IMR-90 (cell line): ENCODE data around the gene PTPN5. TPM values are rescaled to one million over a fixed set of nuclear protein-coding genes. Genes with fewer than 3 reads are reported as not detected.

Experiments used
- ATAC-seq: fragments of 200-7000 bp; cut with Tn5 transposase; 2 replicates; pipeline ENCODE4 v1.9.1; 2020; ENCODE audit warnings: low read depth, mild to moderate bottlenecking, moderate library complexity
- BruUV-seq: library from RNA; stranded (reverse); fragments of 400-500 nt; replicated peaks from 2 replicates; lab custom pipeline; 2021; lab: Mats Ljungman, UMichigan
- CTCF ChIA-PET: fragments of 300-600 bp; formaldehyde crosslinking; extraction: SDS; loops from one replicate; lab custom pipeline; 2021; ENCODE audit warnings: antibody characterized with exemption; lab: Yijun Ruan, JAX
- POLR2A ChIA-PET: fragments of 300-600 bp; sonication (Branson Sonifier 250); formaldehyde crosslinking; loops from one replicate; lab custom pipeline; 2022; ENCODE audit warnings: antibody characterized with exemption; ENCODE audit not compliant: unreplicated experiment; lab: Charles Lee
- DNase-seq: peaks from one replicate; pipeline ENCODE4 v3.0.0; 2013
- H2AFZ ChIP-seq: replicated peaks from 2 replicates; pipeline ENCODE3; 2013; ENCODE audit warnings: low read length, mild to moderate bottlenecking; ENCODE audit not compliant: poor library complexity
- H2AK5ac ChIP-seq: 2 replicates; pipeline ENCODE4 v1.6.1; 2013; ENCODE audit warnings: low read depth, low read length, inconsistent platforms
- H2AK9ac ChIP-seq: replicated peaks from 2 replicates; pipeline ENCODE3; 2013; ENCODE audit warnings: mild to moderate bottlenecking, low read depth, low read length, moderate library complexity; ENCODE audit not compliant: poor library complexity
- H2BK120ac ChIP-seq: 2 replicates; pipeline ENCODE4 v1.6.1; 2013; ENCODE audit warnings: low read depth, low read length, inconsistent platforms
- H2BK15ac ChIP-seq: 3 replicates; pipeline ENCODE4 v1.6.1; 2013; ENCODE audit warnings: low read depth, low read length, inconsistent platforms
- H2BK20ac ChIP-seq: 2 replicates; pipeline ENCODE4 v1.6.1; 2013; ENCODE audit warnings: low read depth, mild to moderate bottlenecking, inconsistent platforms, low read length, moderate library complexity
- H2BK5ac ChIP-seq: 2 replicates; pipeline ENCODE4 v1.6.1; 2013; ENCODE audit warnings: mild to moderate bottlenecking, low read depth, low read length, inconsistent platforms; ENCODE audit not compliant: poor library complexity, severe bottlenecking
- H3K14ac ChIP-seq: replicated peaks from 2 replicates; pipeline ENCODE4 v1.6.1; 2013; ENCODE audit warnings: low read depth, low read length, inconsistent platforms
- H3K18ac ChIP-seq: 2 replicates; pipeline ENCODE4 v1.6.1; 2013; ENCODE audit warnings: low read depth, low read length, control low read depth
- H3K23ac ChIP-seq: 2 replicates; pipeline ENCODE4 v1.6.1; 2013; ENCODE audit warnings: low read depth, low read length, inconsistent platforms
- H3K27ac ChIP-seq: 2 replicates; pipeline ENCODE4 v1.5.1; 2013; ENCODE audit warnings: mild to moderate bottlenecking, control low read depth, low read length; ENCODE audit not compliant: insufficient read depth
- H3K27me3 ChIP-seq: 2 replicates; pipeline ENCODE4 v1.6.1; 2013; ENCODE audit warnings: low read length; ENCODE audit not compliant: control insufficient read depth, insufficient read depth
- H3K36me3 ChIP-seq: 2 replicates; pipeline ENCODE4 v1.6.1; 2013; ENCODE audit warnings: low read length, mixed read lengths; ENCODE audit not compliant: control insufficient read depth, insufficient read depth
- H3K4ac ChIP-seq: 2 replicates; pipeline ENCODE4 v1.6.1; 2013; ENCODE audit warnings: low read depth, low read length, inconsistent platforms
- H3K4me1 ChIP-seq: 2 replicates; pipeline ENCODE4 v1.6.1; 2013; ENCODE audit warnings: low read length, mixed read lengths; ENCODE audit not compliant: control insufficient read depth, insufficient read depth
- H3K4me2 ChIP-seq: 2 replicates; pipeline ENCODE4 v1.6.1; 2013; ENCODE audit warnings: low read depth, mild to moderate bottlenecking, control low read depth, low read length, moderate library complexity
- H3K4me3 ChIP-seq: 2 replicates; pipeline ENCODE4 v1.5.1; 2013; ENCODE audit warnings: low read depth, mild to moderate bottlenecking, control low read depth, low read length, moderate library complexity; ENCODE audit not compliant: insufficient read depth
- H3K56ac ChIP-seq: 2 replicates; pipeline ENCODE4 v1.6.1; 2013; ENCODE audit warnings: low read length, inconsistent platforms; ENCODE audit not compliant: insufficient read depth; ENCODE audit errors: extremely low read depth
- H3K79me1 ChIP-seq, 2 experiments: 2 replicates each; pipeline ENCODE4 v1.6.1; 2013; ENCODE audit warnings: low read length in 2 of 2, inconsistent platforms in 1 of 2, low read depth in 1 of 2
- H3K9ac ChIP-seq: 2 replicates; pipeline ENCODE4 v1.6.1; 2013; ENCODE audit warnings: low read depth, low read length, control low read depth
- H3K9me1 ChIP-seq: 2 replicates; pipeline ENCODE4 v1.6.1; 2013; ENCODE audit warnings: low read length, inconsistent platforms; ENCODE audit not compliant: insufficient read depth
- H3K9me3 ChIP-seq: 2 replicates; pipeline ENCODE4 v1.6.1; 2013; ENCODE audit warnings: low read length; ENCODE audit not compliant: control insufficient read depth, insufficient read depth
- H4K20me1 ChIP-seq: 2 replicates; pipeline ENCODE4 v1.6.1; 2013; ENCODE audit warnings: low read length, inconsistent platforms; ENCODE audit not compliant: insufficient read depth
- H4K5ac ChIP-seq: 2 replicates; pipeline ENCODE4 v1.6.1; 2013; ENCODE audit warnings: mild to moderate bottlenecking, low read depth, low read length, control low read depth
- H4K8ac ChIP-seq, 2 experiments: 2 replicates each; pipeline ENCODE4 v1.6.1; 2013; ENCODE audit warnings: low read depth in 2 of 2, low read length in 2 of 2, control low read depth in 1 of 2, inconsistent platforms in 1 of 2
- H4K91ac ChIP-seq: 2 replicates; pipeline ENCODE4 v1.6.1; 2013; ENCODE audit warnings: low read depth, low read length, inconsistent platforms; ENCODE audit not compliant: insufficient read depth
- BHLHE40 ChIP-seq: fragments of 150-350 bp; IDR thresholded peaks from 2 replicates; pipeline ENCODE4 v1.6.1; 2016; ENCODE audit warnings: mild to moderate bottlenecking, low read depth, low read length
- CEBPB ChIP-seq: IDR thresholded peaks from 2 replicates; pipeline ENCODE4 v1.6.1; 2012; ENCODE audit warnings: low read depth, low read length, improper control_type of control experiment
- CHD1 ChIP-seq: IDR thresholded peaks from 2 replicates; pipeline ENCODE4 v1.6.1; 2012; ENCODE audit warnings: low read depth, low read length, improper control_type of control experiment
- CTCF ChIP-seq: conservative IDR thresholded peaks from 2 replicates; pipeline ENCODE4 v1.5.1; 2012; ENCODE audit warnings: mild to moderate bottlenecking, low read depth, low read length, improper control_type of control experiment
- ELK1 ChIP-seq: fragments of 150-350 bp; IDR thresholded peaks from 2 replicates; pipeline ENCODE4 v1.6.1; 2016; ENCODE audit warnings: low read depth, mild to moderate bottlenecking, low read length, moderate library complexity, borderline replicate concordance
- FOS ChIP-seq: fragments of 150-350 bp; IDR thresholded peaks from 2 replicates; pipeline ENCODE4 v1.6.1; 2016; ENCODE audit warnings: low read depth, low read length
- MAFK ChIP-seq: IDR thresholded peaks from 2 replicates; pipeline ENCODE4 v1.6.1; 2012; ENCODE audit warnings: low read depth, low read length, improper control_type of control experiment
- MAZ ChIP-seq: IDR thresholded peaks from 2 replicates; pipeline ENCODE4 v1.6.1; 2012; ENCODE audit warnings: low read depth, mild to moderate bottlenecking, low read length, improper control_type of control experiment, moderate library complexity, borderline replicate concordance
- MXI1 ChIP-seq: IDR thresholded peaks from 2 replicates; pipeline ENCODE4 v1.6.1; 2012; ENCODE audit warnings: low read depth, mild to moderate bottlenecking, low read length, moderate library complexity, borderline replicate concordance
- NFE2L2 ChIP-seq: fragments of 150-350 bp; IDR thresholded peaks from 2 replicates; pipeline ENCODE4 v1.6.1; 2016; ENCODE audit warnings: low read depth, mild to moderate bottlenecking, low read length
- POLR2A ChIP-seq: IDR thresholded peaks from 2 replicates; pipeline ENCODE4 v1.6.1; 2012; ENCODE audit warnings: mild to moderate bottlenecking, low read depth, low read length
- RAD21 ChIP-seq: IDR thresholded peaks from 2 replicates; pipeline ENCODE4 v1.6.1; 2012; ENCODE audit warnings: low read length, improper control_type of control experiment
- RCOR1 ChIP-seq: IDR thresholded peaks from 2 replicates; pipeline ENCODE4 v1.6.1; 2012; ENCODE audit warnings: mild to moderate bottlenecking, low read length, improper control_type of control experiment; ENCODE audit not compliant: insufficient replicate concordance
- RFX5 ChIP-seq: IDR thresholded peaks from 2 replicates; pipeline ENCODE4 v1.8.0; 2012; ENCODE audit warnings: low read depth, mild to moderate bottlenecking, low read length, moderate library complexity
- SMC3 ChIP-seq: fragments of 150-350 bp; IDR thresholded peaks from 2 replicates; pipeline ENCODE4 v1.6.1; 2016; ENCODE audit warnings: low read depth, mild to moderate bottlenecking, antibody characterized with exemption, low read length, moderate library complexity
- USF2 ChIP-seq: fragments of 150-350 bp; IDR thresholded peaks from 2 replicates; pipeline ENCODE4 v1.6.1; 2017; ENCODE audit warnings: mild to moderate bottlenecking, antibody characterized with exemption, low read length, low read depth
- WGBS, 2 experiments: methylation state at CpG; one replicate each; pipeline versions ENCODE4 v1.1.5 to v1.1.7; 2013; ENCODE audit warnings: missing lambda C conversion rate in 2 of 2; ENCODE audit not compliant: insufficient read length in 1 of 2; ENCODE audit errors: extremely low coverage in 2 of 2; 5-methylcytosine and 5-hydroxymethylcytosine counted together
- dilution Hi-C: fragments of 300-500 bp; cut with HindIII; formaldehyde crosslinking; loops from one replicate; pipeline ENCODE4 v1.14.3; 2018; ENCODE audit warnings: low sequenced_read_pairs; ENCODE audit not compliant: unreplicated experiment
- in situ Hi-C: fragments of 300-500 bp; cut with MboI; formaldehyde crosslinking; loops from 3 replicates; pipeline ENCODE4 v1.14.3; 2019; ENCODE audit warnings: low sequenced_read_pairs, inconsistent platforms, mixed read lengths
- intact Hi-C: fragments of 100-400 bp; cut with micrococcal nuclease; formaldehyde crosslinking; loops from 2 replicates; pipeline ENCODE4 v1.10.0; 2022
- polyA plus RNA-seq, 3 experiments: library from polyadenylated mRNA; depleted of rRNA; stranded (reverse); fragments of >200 nt; gene quantifications; 2 replicates each; pipeline ENCODE4 v1.2.3, GENCODE V29; 2012; ENCODE audit warnings: low replicate concordance in 1 of 3
- total RNA-seq: library from RNA; depleted of rRNA; stranded (reverse); fragments of >200 nt; gene quantifications from 2 replicates; pipeline ENCODE4 v1.2.3, GENCODE V29; 2012

PTPN5 gene
- total and polyA plus RNA-seq, 2 of the 4 experiments (the other 2 are of a cell fraction) = not detected

GRCh38 chr11:18752502-18752901 lies 39.1 kb downstream of the PTPN5 start:
- Histone ChIP-seq H3K4me1 (peaks cover 5% of the 10 kb centered on the region), H2AFZ (no peak overlapping the region), H2AK5ac (no peak overlapping the region), H3K4ac (no peak overlapping the region), H4K5ac (no peak overlapping the region), H3K9me3 (no peaks in the 10 kb centered on the region), H2BK20ac (no peak overlapping the region), H2AK9ac (no peak overlapping the region), H2BK120ac (no peak overlapping the region), H4K91ac (no peak overlapping the region), H3K79me1 (no peaks in the 10 kb centered on the region), H3K36me3 (no peaks in the 10 kb centered on the region), H3K9ac (no peak overlapping the region), H3K18ac (no peak overlapping the region), H2BK15ac (no peak overlapping the region), H2BK5ac (no peak overlapping the region), H3K23ac (no peak overlapping the region), H3K4me2 (no peak overlapping the region), H3K9me1 (peaks cover 6% of the 10 kb centered on the region; the same call in 1 of the 2 replicates), H4K8ac (no peak overlapping the region), H3K56ac (no peak overlapping the region), H3K14ac (no peak overlapping the region), H4K20me1 (no peaks in the 10 kb centered on the region), H3K4me3 (no peak overlapping the region), H3K27ac (no peak overlapping the region), H3K27me3 (peaks cover 4% of the 10 kb centered on the region; the same call in 1 of the 2 replicates)
- TF ChIP-seq CEBPB = no peak
- no peak for TF ChIP-seq ELK1
- no peak for TF ChIP-seq MAZ
- no peak for TF ChIP-seq CHD1
- no peak for TF ChIP-seq NFE2L2
- no peak for TF ChIP-seq RCOR1
- no peak for TF ChIP-seq USF2
- TF ChIP-seq FOS = no peak
- no peak for TF ChIP-seq POLR2A
- TF ChIP-seq MXI1 = no peak
- no peak for TF ChIP-seq CTCF
- no peak for TF ChIP-seq RAD21
- TF ChIP-seq BHLHE40 = no peak
- no peak for TF ChIP-seq SMC3
- TF ChIP-seq MAFK = no peak
- TF ChIP-seq RFX5 = no peak
- dilution Hi-C loops = no loop called here
- ATAC-seq (no peak), DNase-seq (no peak)
- WGBS, 2 experiments = no CpG with 5 or more reads among the region's 3 CpGs
- ChIA-PET CTCF (no interaction called here), POLR2A (no interaction called here)
- in situ Hi-C loops = no loop called here
- BruUV-seq = no TSS peak
- intact Hi-C loops = no loop called here
